DMS 273 (cell line): ENCODE measurements around the gene PTPRJ.
A peak's percentile ranks its signal among the peaks of the same experiment; 100 is the strongest.

Source experiments
- DNase-seq: peaks from one replicate; lab custom pipeline; 2025; ENCODE audit not compliant: unreplicated experiment; lab: John Stamatoyannopoulos, UW

The PTPRJ gene

DNA sequence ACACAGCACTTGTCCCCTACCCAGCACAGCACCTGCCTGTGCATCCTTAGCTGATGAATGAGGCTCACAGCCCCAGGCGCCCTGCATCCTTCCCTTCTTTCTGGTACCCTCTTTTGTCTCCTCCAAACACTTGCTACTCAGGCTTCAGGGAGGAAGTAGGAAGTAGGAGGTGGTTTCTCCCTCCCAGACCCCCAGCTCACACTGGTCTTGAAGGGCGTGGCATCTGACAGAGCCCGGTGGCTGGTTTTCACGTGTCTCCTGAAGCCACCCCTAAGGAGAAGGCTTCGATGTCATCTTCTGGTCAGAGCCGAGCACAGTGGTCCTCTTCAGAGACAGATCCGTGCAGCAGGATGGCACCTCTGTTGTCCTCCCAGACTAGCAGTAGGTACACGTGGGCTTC lies 109.8 kb downstream of the PTPRJ start:
- DNase-seq, result no peak

DNA sequence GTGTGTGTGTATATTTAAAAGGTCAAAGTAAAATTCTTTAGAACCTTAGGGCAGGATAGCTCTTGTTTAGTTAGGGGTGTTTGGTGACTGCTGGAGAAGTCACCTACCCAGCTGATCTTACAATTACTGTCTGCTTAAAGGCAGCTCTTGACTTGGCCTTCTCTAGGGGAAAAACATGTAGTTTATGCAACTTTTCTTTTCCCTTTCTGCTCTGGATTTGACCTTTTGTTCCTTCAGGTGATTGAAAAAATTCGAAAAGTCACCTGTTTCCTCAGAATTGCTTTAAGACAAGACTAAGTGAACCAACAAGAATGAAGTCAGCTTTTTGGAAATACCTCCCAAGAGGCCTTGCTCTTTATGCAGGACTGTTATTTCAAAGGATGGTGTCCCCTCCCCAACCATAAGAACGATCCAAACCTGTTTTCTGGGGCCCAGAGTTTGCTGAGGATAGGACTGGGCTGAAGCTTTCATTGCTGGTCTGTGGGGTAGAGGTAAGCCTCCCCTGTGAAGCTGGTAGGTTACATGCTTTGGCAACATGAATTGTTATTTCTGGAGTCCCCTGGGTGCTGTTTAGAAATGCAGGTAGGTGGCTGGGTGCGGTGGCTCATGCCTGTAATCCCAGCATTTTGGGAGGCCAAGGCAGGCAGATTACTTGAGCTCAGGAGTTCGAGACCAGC lies 111.2 kb downstream of the PTPRJ start:
- no peak for DNase-seq

DNA sequence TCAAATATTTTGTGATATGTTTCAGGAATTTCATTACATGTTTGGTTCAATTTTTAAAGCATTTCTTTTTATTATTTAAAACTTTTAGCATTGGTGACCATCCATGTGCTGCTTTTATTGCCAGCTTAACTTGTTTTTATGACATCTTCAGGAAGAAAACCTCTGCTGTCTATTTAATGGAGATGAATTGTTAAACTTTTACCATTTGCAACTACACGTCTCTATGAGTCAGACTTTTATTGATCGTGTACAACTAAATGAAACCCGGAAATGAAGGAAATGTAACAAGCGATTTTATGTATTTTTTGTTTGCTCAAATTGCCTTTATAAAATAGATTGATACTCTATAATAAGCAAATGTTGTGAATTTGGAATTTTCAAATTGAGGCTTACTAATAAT lies 113.0 kb downstream of the PTPRJ start:
- no peak for DNase-seq

DNA sequence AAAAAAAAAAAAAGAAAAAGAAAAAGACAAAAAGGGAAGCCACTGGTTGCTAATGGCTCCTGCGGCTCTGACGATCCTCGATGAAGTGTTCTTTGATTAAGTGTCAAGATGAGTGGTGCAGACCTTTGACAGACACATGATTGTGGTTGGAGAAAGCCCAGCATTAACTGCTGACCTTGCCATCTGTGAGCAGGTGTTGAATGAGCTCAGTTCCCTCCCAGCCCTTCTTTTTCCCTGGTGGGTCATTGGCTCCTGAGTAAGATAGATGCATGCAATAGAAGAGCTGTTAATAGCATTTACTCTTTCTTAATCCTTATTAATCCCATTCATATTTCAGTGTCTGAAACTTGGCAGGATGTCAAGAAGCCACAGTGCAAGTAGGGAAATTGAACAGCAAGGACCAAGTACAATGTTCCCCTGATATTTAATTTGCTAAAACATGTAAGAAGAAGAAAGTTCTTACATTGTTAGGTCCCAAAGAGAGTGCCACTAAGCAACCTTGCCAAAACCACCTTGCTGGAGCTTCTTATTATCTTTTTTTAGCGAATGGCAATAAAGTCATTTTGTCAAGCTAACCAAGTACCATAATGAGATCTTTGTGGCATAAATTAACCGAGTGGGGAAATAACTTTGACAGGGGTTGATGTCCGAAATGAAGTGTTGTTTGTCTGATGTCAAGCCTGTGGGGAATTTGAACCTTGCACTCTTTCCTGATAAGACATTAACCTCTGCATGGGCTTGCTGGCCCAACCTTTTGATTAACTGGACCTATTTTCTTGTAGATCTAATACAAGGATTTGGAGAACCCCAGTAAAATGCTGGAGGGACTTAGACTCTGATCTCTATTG lies 113.7 kb downstream of the PTPRJ start:
- DNase-seq, result peak; percentile 46

DNA sequence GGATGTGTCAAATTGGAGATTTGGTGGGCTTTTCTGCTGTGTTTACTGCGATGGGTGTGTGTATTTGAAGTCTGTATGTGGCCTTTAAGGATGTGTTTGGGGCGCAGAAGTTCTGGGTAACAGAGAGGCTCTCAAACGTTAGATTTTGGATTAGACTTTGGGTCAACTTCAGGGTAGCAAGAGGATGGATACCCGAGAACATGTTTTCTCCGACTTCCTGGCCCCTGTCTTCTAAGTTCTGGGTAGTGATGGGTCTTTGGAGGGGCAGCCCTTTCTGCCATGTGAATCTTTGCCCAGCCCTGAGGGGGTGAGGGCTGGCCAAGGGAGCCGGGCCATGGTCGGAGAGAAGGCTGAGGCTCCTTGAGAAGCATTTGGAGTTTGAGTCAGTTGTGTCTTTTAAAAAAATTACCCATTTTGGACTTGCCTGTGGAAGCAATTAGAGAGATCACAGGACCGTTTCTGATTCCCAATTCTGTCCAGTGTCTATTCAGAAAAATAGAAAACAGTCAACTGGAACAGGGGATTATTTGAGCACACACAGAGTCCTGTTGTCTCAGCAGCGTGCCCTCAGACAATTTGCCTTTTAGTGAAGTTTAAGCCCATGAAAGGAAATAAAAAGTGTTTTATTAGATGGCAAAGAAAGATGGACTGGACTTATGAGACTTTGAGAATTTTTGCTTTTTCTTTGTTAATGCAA lies 114.4 kb downstream of the PTPRJ start:
- no peak for DNase-seq

- no peak for DNase-seq
Measured at GRCh38 chr11:48095779-48096470, 115.6 kb downstream of the PTPRJ start.

- no peak for DNase-seq
Measured at GRCh38 chr11:48096588-48097525, 116.5 kb downstream of the PTPRJ start.

- no peak for DNase-seq
Measured at GRCh38 chr11:48098024-48098423, 117.7 kb downstream of the PTPRJ start.

GRCh38 chr11:48099916-48100446 lies 119.6 kb downstream of the PTPRJ start:
- no peak for DNase-seq

GRCh38 chr11:48101044-48101733 lies 120.8 kb downstream of the PTPRJ start:
- DNase-seq, result no peak

DNA sequence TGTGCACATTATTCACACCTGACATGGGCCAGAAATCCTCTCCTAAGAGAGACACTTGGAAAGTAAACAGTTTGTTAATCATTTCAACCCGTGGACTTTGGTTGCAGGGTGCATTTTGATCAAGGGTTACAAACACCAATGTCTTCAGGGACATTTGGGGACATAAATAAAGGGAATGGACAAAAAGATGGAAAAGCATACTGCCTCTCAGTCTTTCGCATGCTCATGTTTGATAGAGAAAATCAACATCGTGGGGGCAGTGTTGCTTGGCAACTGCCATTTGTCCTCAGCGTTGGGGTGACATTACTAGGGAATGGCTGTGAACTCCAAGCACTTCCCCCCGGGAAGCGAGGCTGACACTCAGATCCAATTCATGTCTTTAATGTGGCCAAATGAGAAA lies 121.6 kb downstream of the PTPRJ start:
- DNase-seq, result no peak

DNA sequence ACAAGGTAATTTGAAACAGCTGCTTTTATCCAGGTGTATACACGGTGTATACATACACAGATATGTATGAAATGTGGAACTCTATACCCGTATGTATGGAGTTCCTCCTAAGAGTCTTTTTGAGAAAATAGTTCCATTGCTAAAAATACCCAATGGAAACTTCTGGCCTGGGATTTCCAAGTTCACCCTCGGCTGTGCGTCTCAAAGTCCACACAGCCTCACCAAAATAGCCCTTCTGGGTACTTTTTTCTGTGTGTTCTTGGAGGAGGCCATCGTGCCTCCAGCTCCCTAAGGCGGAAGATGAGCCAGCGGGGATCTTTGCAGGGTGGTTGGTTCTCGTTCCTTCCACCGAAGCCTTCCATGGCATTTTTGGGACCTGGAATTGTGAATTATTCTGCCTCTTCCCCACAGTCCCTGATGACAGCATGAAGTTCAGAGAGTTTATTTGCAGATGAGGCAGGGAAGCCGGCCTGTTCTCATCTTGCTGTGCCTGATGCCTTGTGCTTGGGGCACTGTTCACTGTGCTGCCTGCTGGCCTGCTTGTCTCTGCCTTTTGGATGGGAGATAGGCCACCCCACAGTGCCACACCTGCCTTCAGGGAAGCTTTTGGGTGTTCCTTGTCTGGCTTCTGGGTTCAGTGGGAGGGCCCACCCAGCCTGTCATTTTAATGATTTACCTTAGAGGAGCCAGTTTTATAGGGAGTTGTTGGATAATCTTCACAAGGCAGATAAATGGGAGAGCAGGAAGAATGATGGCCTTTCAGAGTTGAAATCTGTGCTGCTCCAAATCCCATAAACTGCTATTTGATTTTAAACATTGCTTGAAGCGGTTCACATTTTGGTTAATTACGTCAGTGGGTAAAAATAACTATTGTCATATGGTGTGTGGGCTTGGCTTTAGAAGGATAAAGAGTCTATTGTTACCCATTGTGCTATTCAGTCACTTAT lies 123.5 kb downstream of the PTPRJ start:
- peak; percentile 14 for DNase-seq

GRCh38 chr11:48104568-48104924 lies 124.2 kb downstream of the PTPRJ start:
- DNase-seq, result no peak

GRCh38 chr11:48105096-48105990 lies 125.0 kb downstream of the PTPRJ start:
- no peak for DNase-seq

GRCh38 chr11:48106166-48106565 lies 125.8 kb downstream of the PTPRJ start:
- no peak for DNase-seq

GRCh38 chr11:48107188-48107704 lies 126.9 kb downstream of the PTPRJ start:
- no peak for DNase-seq
